ENCODE results near the gene CDR2L.
"Not testable (repeated sequence)": the region's sequence is repeated elsewhere in the genome, so short reads cannot be mapped to it uniquely, and the experiment has no call there.

Gene CDR2L

GRCh38 chr17:74979408-74980146 lies 7.9 kb upstream of the CDR2L start:
- no peak for DNase-seq

GRCh38 chr17:74981318-74981978 lies 6.0 kb upstream of the CDR2L start:
- DNase-seq: peak in 1 of 56 donors; percentile 48

GRCh38 chr17:74981979-74982662 lies 5.3 kb upstream of the CDR2L start:
- peak in 55 of 56 donors; percentile 61 to 94 (median 84) for DNase-seq

- DNase-seq: peak in 11 of 56 donors; percentile 33 to 75 (median 64)
These were observed 4.6 kb upstream of the CDR2L start for GRCh38 chr17:74982663-74983313.

GRCh38 chr17:74986206-74986576 lies 1.2 kb upstream of the CDR2L start:
- DNase-seq: no peak

GRCh38 chr17:74987909-74988711 lies 678 bp downstream of the CDR2L start:
- DNase-seq: peak in 47 of 56 donors; percentile 15 to 78 (median 61)

GRCh38 chr17:74990581-74991105 lies 3.2 kb downstream of the CDR2L start:
- no peak for DNase-seq

GRCh38 chr17:74992223-74992622 lies 4.8 kb downstream of the CDR2L start:
- DNase-seq: no peak

- no peak for DNase-seq
These were observed 7.0 kb downstream of the CDR2L start for GRCh38 chr17:74994440-74994839.

GRCh38 chr17:74995847-74996246 lies 8.4 kb downstream of the CDR2L start:
- no peak for DNase-seq

- DNase-seq: no peak
These were observed 11.4 kb downstream of the CDR2L start for GRCh38 chr17:74998783-74999182.

- no peak for DNase-seq
These were observed 12.1 kb downstream of the CDR2L start for GRCh38 chr17:74999523-74999922.

GRCh38 chr17:75001915-75002843 lies 14.7 kb downstream of the CDR2L start:
- DNase-seq: no peak

GRCh38 chr17:75003070-75003956 lies 15.9 kb downstream of the CDR2L start:
- no peak for DNase-seq

- DNase-seq: no peak
These were observed 16.5 kb downstream of the CDR2L start for GRCh38 chr17:75003957-75004355.

- DNase-seq: no peak
These were observed 16.9 kb downstream of the CDR2L start for GRCh38 chr17:75004371-75004770.

- DNase-seq: no peak
These were observed 17.9 kb downstream of the CDR2L start for GRCh38 chr17:75005291-75005690.

GRCh38 chr17:75006084-75006483 lies 18.7 kb downstream of the CDR2L start:
- not testable (repeated sequence) for DNase-seq

- no peak for DNase-seq
These were observed 19.2 kb downstream of the CDR2L start for GRCh38 chr17:75006653-75007052.
